GM12865 (cell line): ENCODE data around the gene HM13.

Experiments
- DNase-seq: peaks from one replicate; pipeline ENCODE4 v3.0.0; 2010; ENCODE audit warnings: low read depth
- H3K4me3 ChIP-seq: 2 replicates; pipeline ENCODE4 v1.5.1; 2011; ENCODE audit warnings: mild to moderate bottlenecking, low read depth, low read length, control low read depth
- TF ChIP-seq, protein P1 (sequence below): IDR thresholded peaks from 2 replicates; pipeline ENCODE4 v1.5.1; 2011; ENCODE audit warnings: low read length, control low read depth, low read depth, inconsistent platforms; ENCODE audit not compliant: insufficient read depth; ENCODE audit errors: missing control alignments

Gene HM13

DNA sequence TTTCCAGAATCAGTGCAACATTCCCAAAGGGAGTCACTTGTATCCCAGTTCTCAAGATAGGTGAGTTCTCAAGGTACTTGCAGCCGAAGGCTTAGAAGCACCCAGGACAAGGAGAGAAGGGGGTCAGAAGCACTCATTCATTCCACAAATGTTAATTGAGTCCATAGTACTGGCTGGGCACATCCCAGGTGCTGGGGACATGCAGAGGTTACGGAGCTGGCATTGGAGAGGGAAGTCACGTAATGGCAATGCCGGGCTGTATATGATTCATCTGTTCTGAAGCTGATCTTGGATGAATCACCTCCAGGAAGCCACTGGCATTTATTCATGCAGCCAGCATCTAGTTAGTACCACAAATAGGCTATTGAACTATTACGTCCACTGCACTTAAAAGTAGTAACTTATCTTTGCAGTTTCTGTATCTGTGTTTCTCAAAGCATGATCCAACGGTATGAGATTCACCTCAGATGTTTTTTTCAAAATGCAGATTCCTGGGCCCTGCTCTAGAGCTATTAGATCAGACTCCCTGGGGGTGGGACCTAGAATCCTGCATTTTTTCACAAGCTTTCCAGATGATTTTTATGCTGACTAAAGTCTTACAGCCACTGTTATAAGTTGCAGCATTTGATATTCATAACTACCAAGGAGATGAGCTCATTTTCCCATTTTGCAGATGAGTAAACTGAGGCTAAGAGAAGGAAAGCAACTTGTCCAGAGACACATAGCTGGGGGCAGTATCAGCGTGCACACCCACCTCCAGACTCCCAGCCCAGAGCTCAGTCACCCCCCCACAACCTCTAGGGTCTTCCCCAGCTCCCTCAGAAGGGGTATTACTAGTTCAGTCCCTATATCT is 46.7 kb downstream of the HM13 start:
- TF ChIP-seq, protein P1, sequence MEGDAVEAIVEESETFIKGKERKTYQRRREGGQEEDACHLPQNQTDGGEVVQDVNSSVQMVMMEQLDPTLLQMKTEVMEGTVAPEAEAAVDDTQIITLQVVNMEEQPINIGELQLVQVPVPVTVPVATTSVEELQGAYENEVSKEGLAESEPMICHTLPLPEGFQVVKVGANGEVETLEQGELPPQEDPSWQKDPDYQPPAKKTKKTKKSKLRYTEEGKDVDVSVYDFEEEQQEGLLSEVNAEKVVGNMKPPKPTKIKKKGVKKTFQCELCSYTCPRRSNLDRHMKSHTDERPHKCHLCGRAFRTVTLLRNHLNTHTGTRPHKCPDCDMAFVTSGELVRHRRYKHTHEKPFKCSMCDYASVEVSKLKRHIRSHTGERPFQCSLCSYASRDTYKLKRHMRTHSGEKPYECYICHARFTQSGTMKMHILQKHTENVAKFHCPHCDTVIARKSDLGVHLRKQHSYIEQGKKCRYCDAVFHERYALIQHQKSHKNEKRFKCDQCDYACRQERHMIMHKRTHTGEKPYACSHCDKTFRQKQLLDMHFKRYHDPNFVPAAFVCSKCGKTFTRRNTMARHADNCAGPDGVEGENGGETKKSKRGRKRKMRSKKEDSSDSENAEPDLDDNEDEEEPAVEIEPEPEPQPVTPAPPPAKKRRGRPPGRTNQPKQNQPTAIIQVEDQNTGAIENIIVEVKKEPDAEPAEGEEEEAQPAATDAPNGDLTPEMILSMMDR = no peak
- no peak overlapping the region for H3K4me3 ChIP-seq
- DNase-seq = no peak

DNA sequence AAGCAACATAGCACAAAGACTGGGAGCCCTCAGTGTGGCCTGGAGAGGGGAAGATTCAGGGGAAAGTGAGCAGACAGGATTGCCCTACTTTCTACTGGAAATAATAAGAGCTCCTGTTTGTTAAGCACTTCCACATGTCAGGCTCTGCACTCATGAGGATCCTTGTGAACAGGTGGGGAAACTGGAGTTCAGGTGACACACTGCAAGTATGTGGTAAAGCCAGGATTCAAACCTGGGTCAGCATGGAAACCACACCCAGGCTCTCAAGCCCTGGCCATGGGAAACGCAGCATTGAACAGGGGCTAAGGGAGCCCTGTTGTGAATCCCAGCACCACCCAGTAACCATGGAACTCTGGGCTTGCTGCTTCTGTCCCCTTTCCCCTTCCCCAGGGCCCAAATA is 48.0 kb downstream of the HM13 start:
- TF ChIP-seq, protein P1 = no peak
- DNase-seq = no peak
- H3K4me3 ChIP-seq = no peak overlapping the region

DNA sequence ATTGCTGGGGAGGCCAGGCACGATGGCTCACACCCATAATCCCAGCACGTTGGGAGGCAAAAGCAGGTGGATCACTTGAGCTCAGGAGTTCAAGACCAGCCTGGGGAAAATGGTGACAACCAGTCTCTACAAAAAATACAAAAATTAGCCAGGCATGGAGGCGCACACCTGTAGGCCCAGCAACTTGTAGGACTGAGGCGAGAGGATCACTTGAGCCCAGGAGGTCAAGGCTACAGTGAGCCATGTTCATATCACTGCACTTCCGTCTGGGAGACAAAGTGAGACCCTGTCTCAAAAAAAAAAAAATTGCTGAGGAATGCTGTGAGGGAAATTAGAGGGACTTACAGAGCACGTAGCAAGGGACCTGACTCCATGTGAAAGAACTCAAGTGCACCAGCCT is 50.0 kb downstream of the HM13 start:
- no peak for DNase-seq
- H3K4me3 ChIP-seq = no peak overlapping the region

DNA sequence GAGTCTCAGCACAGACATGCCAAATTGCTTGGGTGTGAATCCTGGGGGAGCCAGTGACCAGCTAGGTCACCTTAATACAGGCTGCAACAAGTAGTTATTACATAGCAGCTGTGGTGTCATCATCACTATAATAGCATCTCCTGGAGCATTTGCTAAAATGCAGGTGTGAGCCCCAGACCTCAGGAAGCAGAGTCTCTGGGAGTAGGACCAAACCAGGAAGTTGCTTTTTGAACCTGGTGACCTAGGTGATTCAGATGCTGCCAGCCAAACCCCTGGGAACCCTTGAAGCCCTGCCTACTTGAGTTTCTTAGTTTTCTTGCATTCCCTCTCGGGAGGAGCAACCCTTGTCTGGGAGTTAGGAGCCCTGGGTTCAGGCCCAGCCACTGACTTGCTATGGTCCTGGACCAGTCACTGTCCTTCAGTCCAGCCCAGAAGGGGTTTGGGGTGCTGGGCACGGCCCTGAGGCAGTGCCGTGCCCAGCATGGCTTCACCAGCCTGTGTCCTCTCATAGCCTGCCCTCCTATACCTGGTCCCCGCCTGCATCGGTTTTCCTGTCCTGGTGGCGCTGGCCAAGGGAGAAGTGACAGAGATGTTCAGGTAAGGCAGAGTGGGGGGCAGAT is 51.6 kb downstream of the HM13 start:
- TF ChIP-seq, protein P1 = no peak
- H3K4me3 ChIP-seq = no peak overlapping the region
- no peak for DNase-seq

More for the DNA sequence above, 50.0 kb downstream of the HM13 start:
- TF ChIP-seq, protein P1 = no peak

DNA sequence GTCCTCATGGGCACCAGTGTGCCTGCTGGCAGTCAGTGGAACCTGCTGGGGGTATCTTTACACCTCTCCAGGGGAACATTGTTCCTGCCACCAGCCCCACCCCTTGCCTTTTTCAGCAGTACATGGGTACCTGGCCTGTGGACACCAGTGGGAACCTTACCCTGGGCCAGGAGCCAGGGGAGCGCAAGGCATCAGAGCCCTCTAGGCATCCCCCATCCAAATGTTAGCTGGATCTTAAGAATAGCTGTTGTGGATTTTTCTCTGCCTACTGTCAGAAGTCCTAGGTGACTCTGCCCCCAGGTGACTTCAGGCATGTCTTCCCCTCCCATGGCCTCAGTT is 52.0 kb downstream of the HM13 start:
- TF ChIP-seq, protein P1 = no peak
- no peak overlapping the region for H3K4me3 ChIP-seq
- no peak for DNase-seq

DNA sequence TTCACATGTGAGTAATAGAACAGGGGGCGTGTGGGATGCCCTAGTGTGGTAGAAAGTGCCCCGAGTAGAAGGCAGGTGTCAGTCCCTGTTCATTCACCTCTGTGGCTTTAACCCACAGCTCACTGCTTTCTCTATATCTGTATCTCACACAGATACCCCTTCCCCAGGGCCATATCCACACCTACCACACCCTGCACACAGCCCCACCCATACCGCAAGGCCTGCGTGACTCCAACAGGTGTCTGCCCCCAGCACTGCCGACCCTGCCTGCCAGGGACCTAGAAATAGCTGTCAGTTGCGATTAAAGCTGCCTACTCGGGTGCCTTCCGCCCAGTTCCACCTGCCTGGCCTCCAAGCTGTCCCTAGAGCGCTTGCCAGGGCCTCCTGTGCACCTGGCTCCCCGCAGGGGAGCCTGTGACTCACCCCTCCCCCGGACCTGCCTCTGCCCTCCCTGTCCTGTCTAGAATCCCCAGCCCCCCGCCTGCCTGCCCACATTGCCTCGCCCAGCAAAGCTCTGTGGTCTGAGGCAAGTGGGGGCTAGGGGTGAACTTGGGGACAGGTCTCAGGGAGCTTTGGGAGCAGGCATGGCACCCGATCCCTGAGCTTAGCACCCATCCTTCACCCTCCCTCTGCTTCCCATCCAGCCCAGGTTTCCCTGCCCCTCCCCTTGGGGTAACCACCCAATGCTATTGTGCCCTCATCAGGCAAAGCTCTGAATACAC is 52.6 kb downstream of the HM13 start:
- TF ChIP-seq, protein P1 = no peak
- DNase-seq = peak; percentile 53
- H3K4me3 ChIP-seq = no peak overlapping the region
